MM.1S (cell line): ENCODE results near the gene GPC3.

ENCODE experiments used
- DNase-seq: peaks from one replicate; pipeline ENCODE4 v3.0.0-alpha.2; 2015
- H2AFZ ChIP-seq: fragments of 300-600 bp; sonication (generic); 2 replicates; pipeline ENCODE4 v1.6.0; 2016; ENCODE audit warnings: antibody characterized with exemption, low read length
- H3F3A ChIP-seq: fragments of 300-600 bp; sonication (generic); 2 replicates; pipeline ENCODE4 v1.6.1; 2016; ENCODE audit warnings: mild to moderate bottlenecking, antibody characterized with exemption, low read length, moderate library complexity, mixed read lengths; ENCODE audit not compliant: insufficient read depth
- H3K27ac ChIP-seq: fragments of 300-600 bp; sonication (generic); 2 replicates; pipeline ENCODE4 v1.5.1; 2016; ENCODE audit warnings: mild to moderate bottlenecking, low read length
- H3K27me3 ChIP-seq: fragments of 300-600 bp; sonication (generic); replicated peaks from 2 replicates; pipeline ENCODE4 v1.6.0; 2016; ENCODE audit warnings: low read length; ENCODE audit not compliant: insufficient read depth
- H3K36me3 ChIP-seq: fragments of 300-600 bp; sonication (generic); replicated peaks from 2 replicates; pipeline ENCODE4 v1.6.1; 2016; ENCODE audit warnings: mild to moderate bottlenecking, low read length, mixed read lengths; ENCODE audit not compliant: insufficient read depth
- H3K4me1 ChIP-seq: fragments of 300-600 bp; sonication (generic); 2 replicates; pipeline ENCODE4 v1.6.1; 2016; ENCODE audit warnings: low read length, mixed read lengths
- H3K4me2 ChIP-seq: fragments of 300-600 bp; sonication (generic); 2 replicates; pipeline ENCODE4 v1.6.0; 2016; ENCODE audit warnings: low read depth, low read length
- H3K4me3 ChIP-seq: fragments of 300-600 bp; sonication (generic); 2 replicates; pipeline ENCODE4 v1.5.1; 2016; ENCODE audit warnings: low read length, mixed read lengths
- H3K79me2 ChIP-seq: fragments of 300-600 bp; sonication (generic); 2 replicates; pipeline ENCODE4 v1.6.1; 2016; ENCODE audit warnings: mixed run types, low read length, mixed read lengths
- H3K9ac ChIP-seq: fragments of 300-600 bp; sonication (generic); 2 replicates; pipeline ENCODE4 v1.6.1; 2016; ENCODE audit warnings: low read length, mixed read lengths
- H3K9me2 ChIP-seq: fragments of 300-600 bp; sonication (generic); replicated peaks from 2 replicates; pipeline ENCODE4 v1.6.1; 2016; ENCODE audit warnings: mild to moderate bottlenecking, low read length, mixed read lengths; ENCODE audit not compliant: insufficient read depth
- H3K9me3 ChIP-seq: fragments of 300-600 bp; sonication (generic); replicated peaks from 2 replicates; pipeline ENCODE4 v1.6.1; 2016; ENCODE audit warnings: mild to moderate bottlenecking, low read length, mixed read lengths; ENCODE audit not compliant: insufficient read depth
- H4K20me1 ChIP-seq: fragments of 300-600 bp; sonication (generic); 2 replicates; pipeline ENCODE4 v1.6.1; 2016; ENCODE audit warnings: mild to moderate bottlenecking, low read length, moderate library complexity, mixed read lengths; ENCODE audit not compliant: insufficient read depth
- CTCF ChIP-seq: fragments of 300-600 bp; sonication (generic); IDR thresholded peaks from 2 replicates; pipeline ENCODE4 v1.5.1; 2016; ENCODE audit warnings: antibody characterized with exemption, low read length, mixed read lengths
- EZH2 ChIP-seq: fragments of 300-600 bp; sonication (generic); optimal IDR thresholded peaks from 2 replicates; pipeline ENCODE3; 2017; ENCODE audit warnings: low read depth, mild to moderate bottlenecking, antibody characterized with exemption, low read length, mixed read lengths
- EZH2phosphoT487 ChIP-seq: fragments of 300-600 bp; sonication (generic); IDR thresholded peaks from 2 replicates; pipeline ENCODE4 v1.6.1; 2018; ENCODE audit warnings: antibody characterized with exemption, low read length

Gene GPC3

GRCh38 chrX:133495464-133496391 is 489.7 kb downstream of the GPC3 start:
- H3K9me2 ChIP-seq, result no peaks in the 10 kb centered on the region
- no peak overlapping the region for H3K4me2 ChIP-seq
- DNase-seq, result no peak

GRCh38 chrX:133493366-133493765 is 492.0 kb downstream of the GPC3 start:
- Histone ChIP-seq H3K9me3 (no peaks in the 10 kb centered on the region), H3K4me1 (no peaks in the 10 kb centered on the region), H2AFZ (no peak overlapping the region), H3F3A (no peaks in the 10 kb centered on the region), H3K9me2 (no peaks in the 10 kb centered on the region), H3K27me3 (no peaks in the 10 kb centered on the region), H3K79me2 (no peaks in the 10 kb centered on the region), H3K4me2 (no peak overlapping the region), H3K4me3 (no peak overlapping the region), H3K36me3 (no peaks in the 10 kb centered on the region), H3K9ac (no peak overlapping the region), H3K27ac (no peak overlapping the region), H4K20me1 (no peaks in the 10 kb centered on the region)
- DNase-seq, result no peak
- TF ChIP-seq CTCF (no peak), EZH2 (no peak), EZH2phosphoT487 (no peak)

More at GRCh38 chrX:133495464-133496391, 489.7 kb downstream of the GPC3 start:
- H3K79me2 ChIP-seq, result no peaks in the 10 kb centered on the region
- no peak overlapping the region for H3K9ac ChIP-seq
- no peak overlapping the region for H3K4me3 ChIP-seq
- H3K27ac ChIP-seq, result no peak overlapping the region
- H3K9me3 ChIP-seq, result no peaks in the 10 kb centered on the region
- TF ChIP-seq CTCF (no peak), EZH2 (no peak), EZH2phosphoT487 (no peak)
- no peaks in the 10 kb centered on the region for H3F3A ChIP-seq
- H3K27me3 ChIP-seq, result no peaks in the 10 kb centered on the region
- no peaks in the 10 kb centered on the region for H3K4me1 ChIP-seq
- H4K20me1 ChIP-seq, result no peaks in the 10 kb centered on the region
- H2AFZ ChIP-seq, result no peak overlapping the region
- no peaks in the 10 kb centered on the region for H3K36me3 ChIP-seq

GRCh38 chrX:133490955-133491354 is 494.4 kb downstream of the GPC3 start:
- Histone ChIP-seq H3K9me2 (no peaks in the 10 kb centered on the region), H3K4me2 (no peak overlapping the region), H3K27ac (no peak overlapping the region), H3F3A (no peaks in the 10 kb centered on the region), H3K9ac (no peak overlapping the region), H3K9me3 (no peaks in the 10 kb centered on the region), H3K36me3 (no peaks in the 10 kb centered on the region), H3K4me1 (no peaks in the 10 kb centered on the region), H2AFZ (no peak overlapping the region), H3K79me2 (no peaks in the 10 kb centered on the region), H3K27me3 (no peaks in the 10 kb centered on the region), H3K4me3 (no peak overlapping the region), H4K20me1 (no peaks in the 10 kb centered on the region)
- no peak for TF ChIP-seq EZH2
- TF ChIP-seq EZH2phosphoT487, result no peak
- no peak for TF ChIP-seq CTCF
- DNase-seq, result no peak
